HG02852 (cell line): ENCODE results near the gene SLC9A7.

Experiments used
- ATAC-seq: cut with Tn5 transposase; IDR thresholded peaks from one replicate; pipeline ENCODE4 v1.9.1; 2021; ENCODE audit warnings: mild to moderate bottlenecking, moderate library complexity; ENCODE audit not compliant: unreplicated experiment

The SLC9A7 gene

GRCh38 chrX:46653482-46653881 is 105.4 kb downstream of the SLC9A7 start:
- no peak for ATAC-seq

DNA sequence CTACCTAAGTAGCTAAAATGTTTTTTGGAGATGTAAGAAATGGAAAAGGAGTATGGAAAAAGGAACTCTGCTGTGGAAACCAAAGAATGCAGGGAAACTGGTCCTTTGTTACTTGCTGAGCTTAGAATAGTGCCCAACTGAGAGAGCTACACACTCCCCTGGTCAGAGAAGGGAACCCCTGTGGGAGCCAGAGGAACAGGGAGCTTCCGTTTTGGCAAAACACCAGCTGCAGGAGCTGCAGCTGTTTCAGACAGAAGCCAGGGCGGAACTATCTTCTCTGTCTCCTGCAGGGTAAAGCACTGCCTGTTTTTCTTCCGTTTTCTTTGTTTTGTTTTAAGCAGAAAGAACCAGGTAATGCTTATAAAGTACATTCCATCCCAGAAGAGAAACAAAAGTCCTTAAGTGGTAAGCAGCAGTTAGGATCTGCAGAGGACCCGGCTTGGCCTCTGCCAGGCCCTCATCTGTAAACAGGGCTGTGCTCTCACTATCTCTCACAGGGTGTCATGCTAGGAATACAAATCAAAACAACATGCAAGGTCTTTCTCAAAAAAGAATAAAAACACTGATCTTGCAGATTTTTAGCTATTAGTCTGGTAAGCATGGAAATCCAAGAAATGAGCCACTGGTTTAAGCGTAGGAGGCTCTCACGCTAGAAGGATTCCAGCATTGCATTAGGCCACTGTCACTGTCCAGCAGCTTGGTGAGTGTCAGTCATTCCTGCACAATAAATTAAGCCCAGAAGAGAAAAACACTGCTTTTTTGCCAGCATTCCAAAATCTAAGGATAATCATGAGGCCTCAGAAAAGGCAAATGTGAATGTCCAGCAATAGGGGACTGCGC is 109.3 kb downstream of the SLC9A7 start:
- ATAC-seq = no peak

GRCh38 chrX:46648660-46649059 is 110.3 kb downstream of the SLC9A7 start:
- ATAC-seq = no peak

GRCh38 chrX:46647251-46647650 is 111.7 kb downstream of the SLC9A7 start:
- ATAC-seq = no peak

DNA sequence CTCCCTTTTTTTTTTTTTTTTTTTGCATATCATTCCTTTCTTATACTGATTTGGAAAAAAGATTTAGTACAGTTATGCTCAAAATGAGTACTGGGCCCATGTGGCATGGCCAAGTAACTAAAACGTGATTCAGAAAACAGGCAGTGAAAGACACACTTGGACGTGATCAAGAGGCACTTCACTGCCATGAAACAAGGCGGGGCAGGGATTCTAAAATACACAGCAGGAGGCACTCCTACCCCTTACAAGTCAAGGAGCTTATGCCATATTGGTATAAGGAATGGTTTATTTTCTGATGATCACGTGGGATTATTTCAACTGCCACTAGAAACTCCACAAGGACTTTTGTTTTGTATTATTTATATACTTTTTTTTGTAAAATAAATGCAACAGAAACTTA is 113.3 kb downstream of the SLC9A7 start:
- no peak for ATAC-seq

- ATAC-seq = no peak
Observed at GRCh38 chrX:46643636-46644035, 115.3 kb downstream of the SLC9A7 start.

GRCh38 chrX:46642145-46642544 is 116.8 kb downstream of the SLC9A7 start:
- ATAC-seq = no peak

DNA sequence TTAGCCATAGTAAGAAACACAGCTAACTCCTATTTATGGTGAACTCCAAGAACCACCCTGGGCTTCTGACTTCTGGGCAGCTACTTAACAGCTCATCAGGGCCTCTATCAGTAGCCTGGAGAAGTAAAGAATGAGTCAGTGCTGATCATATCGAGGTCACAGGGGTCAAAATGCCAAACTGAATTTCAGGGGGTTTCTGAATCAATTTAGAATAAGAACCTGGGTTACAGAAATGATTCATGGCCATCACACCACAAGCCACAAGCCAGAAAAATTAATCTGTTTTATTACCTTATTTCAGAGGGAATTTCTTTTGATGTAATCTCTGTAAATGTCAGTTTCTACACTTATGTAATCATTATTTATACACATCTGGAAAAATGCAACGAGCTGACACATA is 121.0 kb downstream of the SLC9A7 start:
- peak; percentile 52 for ATAC-seq

- ATAC-seq = no peak
Observed at GRCh38 chrX:46636223-46636622, 122.7 kb downstream of the SLC9A7 start.

DNA sequence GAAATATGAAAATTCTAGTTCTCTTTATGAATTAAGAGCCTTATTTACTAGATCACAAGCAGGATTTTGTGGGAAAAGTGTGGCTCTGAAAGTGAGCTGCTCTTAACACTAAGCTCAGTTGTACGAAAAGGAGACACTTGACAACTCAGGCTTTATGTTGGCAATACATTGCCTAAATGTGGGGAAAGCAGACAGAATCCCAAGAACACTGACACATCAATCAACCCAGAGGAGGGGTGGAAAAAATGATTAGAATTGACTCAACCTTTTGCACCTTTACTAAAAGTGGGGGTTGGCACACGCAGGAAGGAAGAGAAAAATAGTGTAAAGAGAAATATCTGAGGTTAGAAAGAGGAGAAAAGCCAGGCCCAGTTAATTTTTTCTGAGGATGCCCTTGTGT is 123.7 kb downstream of the SLC9A7 start:
- no peak for ATAC-seq

GRCh38 chrX:46634577-46634976 is 124.3 kb downstream of the SLC9A7 start:
- ATAC-seq = peak; percentile 57

DNA sequence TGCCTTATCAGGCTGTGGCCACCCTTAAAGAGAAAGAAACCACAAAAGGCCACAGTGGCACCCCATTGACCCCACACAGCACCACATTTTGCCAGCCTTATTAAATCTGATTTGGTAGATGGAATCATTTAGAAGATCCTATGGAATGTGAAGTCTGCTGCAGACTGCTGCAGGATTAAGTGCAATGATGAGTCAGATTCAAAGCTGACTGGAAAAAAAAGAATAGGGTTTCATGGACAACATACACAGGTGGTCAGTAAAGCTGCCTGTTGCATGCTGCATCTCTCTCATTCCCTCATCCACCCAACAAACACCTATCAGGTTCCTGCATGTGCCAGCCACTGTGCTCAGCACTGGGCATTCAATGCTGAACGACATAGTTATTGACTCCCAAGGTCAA is 128.8 kb downstream of the SLC9A7 start:
- ATAC-seq = no peak

GRCh38 chrX:46628460-46629371 is 130.2 kb downstream of the SLC9A7 start:
- peak; percentile 93 for ATAC-seq

- ATAC-seq = peak; percentile 2
Observed at GRCh38 chrX:46627711-46628419, 131.1 kb downstream of the SLC9A7 start.

DNA sequence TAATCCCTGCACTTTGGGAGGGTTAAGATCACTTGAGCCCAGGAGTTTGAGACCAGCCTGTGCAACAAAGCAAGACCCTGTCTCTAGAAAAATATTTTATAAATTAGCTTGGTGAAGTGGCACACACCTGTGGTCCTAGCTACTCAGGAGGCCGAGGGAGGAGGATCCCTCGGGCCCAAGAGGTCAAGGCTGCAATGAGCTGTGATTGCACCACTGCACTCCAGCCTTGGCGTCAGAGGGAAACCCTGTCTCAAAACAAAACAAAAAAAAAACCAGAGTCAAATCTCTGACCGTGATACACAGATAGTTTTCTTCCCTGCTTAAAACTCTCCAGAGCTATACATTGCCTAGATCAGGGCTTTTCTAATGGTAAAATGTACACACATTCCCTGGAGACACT is 131.9 kb downstream of the SLC9A7 start:
- ATAC-seq = no peak

DNA sequence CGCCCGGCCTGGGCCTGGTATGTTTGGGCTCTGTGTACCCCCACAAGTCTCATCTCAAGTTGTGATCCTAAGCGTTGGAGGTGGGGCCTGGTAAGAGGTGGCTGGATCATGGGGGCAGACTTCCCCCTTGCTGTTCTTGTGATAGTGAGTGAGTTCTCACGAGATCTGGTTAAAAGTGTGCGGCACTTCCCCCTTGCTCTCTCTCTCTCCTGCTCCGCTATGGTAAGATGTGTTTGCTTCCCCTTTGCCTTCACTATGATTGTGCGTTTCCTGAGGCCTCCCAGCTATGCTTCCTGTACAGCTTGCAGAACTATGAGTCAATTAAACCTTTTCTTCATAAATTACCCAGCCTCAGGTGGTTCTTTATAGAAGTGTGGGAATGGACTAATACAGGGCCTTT is 132.4 kb downstream of the SLC9A7 start:
- no peak for ATAC-seq

DNA sequence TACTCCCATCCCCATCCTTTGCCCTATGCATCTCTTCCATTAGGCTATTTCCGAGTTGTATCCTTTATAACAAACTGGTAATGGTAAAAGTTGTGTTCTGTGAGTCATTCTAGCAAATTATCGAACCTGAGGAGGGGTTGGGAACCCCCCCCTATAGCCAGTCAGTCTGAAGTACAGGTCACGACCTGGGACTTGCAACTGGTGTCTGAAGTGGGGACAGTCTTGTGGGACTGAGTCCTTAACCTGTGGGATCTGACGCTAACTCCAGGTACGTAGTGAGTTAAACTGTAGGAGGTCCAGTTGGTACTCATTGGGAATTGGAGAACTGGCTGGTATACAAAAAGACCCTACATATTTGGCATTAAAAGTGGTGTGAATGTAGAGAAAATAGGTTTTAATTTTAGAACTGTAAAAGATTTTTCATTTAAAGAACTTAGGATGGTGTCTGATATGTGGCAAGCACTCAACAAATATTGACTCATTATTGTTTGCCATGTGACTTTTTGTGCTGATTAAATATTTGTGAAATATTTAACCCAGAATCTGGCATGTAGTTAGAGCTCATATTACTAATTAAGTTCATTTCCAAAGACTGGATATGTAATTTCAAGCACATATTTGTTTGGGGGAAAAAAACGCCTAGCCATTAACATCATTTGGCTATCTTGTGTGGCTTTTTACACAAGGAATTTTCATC is 134.7 kb downstream of the SLC9A7 start:
- ATAC-seq = no peak

- no peak for ATAC-seq
Observed at GRCh38 chrX:46621572-46621971, 137.3 kb downstream of the SLC9A7 start.

DNA sequence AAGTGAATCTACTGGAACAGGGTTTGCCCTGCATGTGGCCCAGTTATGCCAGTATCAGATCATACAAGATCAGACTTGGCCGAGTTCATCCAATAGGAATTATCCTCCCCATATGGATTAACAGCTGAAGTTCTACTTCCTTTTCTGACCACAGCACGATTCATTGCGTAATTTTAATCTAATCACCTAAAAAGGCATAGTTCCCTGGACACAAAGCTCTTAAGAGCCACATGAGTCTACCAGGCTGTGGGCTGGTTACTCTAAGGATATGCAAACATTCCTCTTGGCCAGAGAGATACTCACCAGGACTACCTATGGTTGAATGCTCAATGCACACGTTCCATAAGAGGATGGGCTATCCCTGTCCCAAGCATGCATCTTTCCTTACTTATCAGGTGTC is 138.4 kb downstream of the SLC9A7 start:
- ATAC-seq = no peak

DNA sequence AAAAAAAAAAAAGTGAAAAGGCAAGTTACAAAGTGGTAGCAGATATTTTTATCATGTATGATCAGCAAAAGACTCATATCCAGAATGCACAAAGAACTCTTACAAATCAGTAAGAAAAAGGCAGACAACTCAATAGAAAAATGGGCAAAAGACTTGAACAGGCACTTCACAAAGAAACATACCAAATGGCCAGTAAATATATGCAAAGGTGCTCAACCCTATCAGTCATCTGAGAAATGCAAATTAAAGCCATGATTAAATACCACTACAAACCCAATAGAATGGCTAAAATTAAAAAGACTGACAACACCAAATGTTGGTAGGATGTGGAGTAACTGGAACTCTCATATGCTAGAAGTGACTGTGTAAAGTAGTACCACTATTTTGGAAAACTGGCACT is 140.0 kb downstream of the SLC9A7 start:
- no peak for ATAC-seq

DNA sequence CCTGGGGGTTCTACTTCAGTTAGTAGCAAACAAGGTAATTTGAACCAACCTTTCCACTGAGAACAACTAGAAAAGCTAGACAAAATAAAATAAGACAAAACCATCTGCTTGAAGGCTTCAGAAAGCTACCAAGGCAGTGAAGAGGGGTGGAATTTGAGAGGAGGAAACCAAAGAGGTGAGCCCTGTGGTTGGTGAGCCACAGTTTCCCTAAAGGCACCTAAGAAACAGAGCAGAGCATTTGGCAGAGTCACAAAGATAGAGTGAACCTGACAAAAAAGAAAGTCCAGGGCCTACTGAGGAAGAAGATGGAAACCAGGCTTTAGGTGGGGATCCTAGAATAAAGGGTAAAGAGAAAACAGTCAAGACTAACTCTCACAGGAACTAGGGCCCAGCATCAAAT is 141.0 kb downstream of the SLC9A7 start:
- no peak for ATAC-seq
